HG02970 (cell line): ENCODE data around the gene NSD2.
A peak's percentile ranks its signal among the peaks of the same experiment; 100 is the strongest.
"Not testable (repeated sequence)": the region's sequence is repeated elsewhere in the genome, so short reads cannot be mapped to it uniquely, and the experiment has no call there.

ENCODE experiments used
- ATAC-seq: cut with Tn5 transposase; IDR thresholded peaks from one replicate; pipeline ENCODE4 v1.9.1; 2021; ENCODE audit warnings: mild to moderate bottlenecking, moderate library complexity, moderate number of reproducible peaks; ENCODE audit not compliant: unreplicated experiment, low FRiP score

NSD2 gene

GRCh38 chr4:1870578-1871443, at the start of gene NSD2:
TSS of gene NSD2 (plus strand) at chr4:1871393. CDS start at chr4:1900655, 29,262 bp downstream.
- peak; percentile 74 for ATAC-seq

- ATAC-seq, result no peak
Observed at GRCh38 chr4:1821679-1822567, 49.3 kb upstream of the NSD2 start.

GRCh38 chr4:1822568-1823544, 48.3 kb upstream of the NSD2 start:
- no peak for ATAC-seq

- ATAC-seq, result no peak
Observed at GRCh38 chr4:1823545-1823932, 47.7 kb upstream of the NSD2 start.

- ATAC-seq, result no peak
Observed at GRCh38 chr4:1824746-1825145, 46.4 kb upstream of the NSD2 start.

- ATAC-seq, result no peak
Observed at GRCh38 chr4:1825326-1825725, 45.9 kb upstream of the NSD2 start.

- ATAC-seq, result no peak
Observed at GRCh38 chr4:1826531-1827350, 44.5 kb upstream of the NSD2 start.

GRCh38 chr4:1830234-1830633, 41.0 kb upstream of the NSD2 start:
- ATAC-seq, result no peak

GRCh38 chr4:1830642-1831228, 40.5 kb upstream of the NSD2 start:
- no peak for ATAC-seq

- ATAC-seq, result no peak
Observed at GRCh38 chr4:1831331-1831730, 39.9 kb upstream of the NSD2 start.

GRCh38 chr4:1832690-1833089, 38.5 kb upstream of the NSD2 start:
- ATAC-seq, result no peak

GRCh38 chr4:1833307-1834046, 37.7 kb upstream of the NSD2 start:
- ATAC-seq, result no peak

GRCh38 chr4:1834047-1834775, 37.0 kb upstream of the NSD2 start:
- peak; percentile 52 for ATAC-seq

- not testable (repeated sequence) for ATAC-seq
Observed at GRCh38 chr4:1835836-1836235, 35.4 kb upstream of the NSD2 start.

GRCh38 chr4:1836650-1837049, 34.5 kb upstream of the NSD2 start:
- no peak for ATAC-seq

GRCh38 chr4:1837069-1837468, 34.1 kb upstream of the NSD2 start:
- no peak for ATAC-seq

GRCh38 chr4:1839282-1839681, 31.9 kb upstream of the NSD2 start:
- ATAC-seq, result no peak
